ENCODE results near the gene PLLP. TPM values are rescaled to one million over a fixed set of nuclear protein-coding genes. Genes with fewer than 3 reads are reported as not detected.
A peak's percentile ranks its signal among the peaks of the same experiment; 100 is the strongest.

Gene PLLP
- total RNA-seq, 1 experiment from 2014 or later = 0.72 TPM

- Histone ChIP-seq H3K4me1 (ENCODE audit: control insufficient read depth, insufficient read depth, low read length) (no peaks in the 10 kb centered on the region), H3K9me3 (ENCODE audit: control insufficient read depth, insufficient read depth, low read depth, low read length) (no peaks in the 10 kb centered on the region), H3K27me3 (ENCODE audit: control insufficient read depth, insufficient read depth, low read length) (no peaks in the 10 kb centered on the region), H3K27ac (ENCODE audit: low read length) (no peak overlapping the region), H3K4me3 (ENCODE audit: low read depth in 2 of 2, low read length in 2 of 2) (no peak overlapping the region), H3K36me3 (ENCODE audit: control insufficient read depth, insufficient read depth, low read length) (peaks cover 5% of the 10 kb centered on the region)
- CTCF ChIA-PET = no interaction called here
- intact Hi-C loops (cut with micrococcal nuclease; ENCODE audit: unreplicated experiment) = no loop called here
- in situ Hi-C loops (cut with HindIII; ENCODE audit: low pct_unique_long_range_greater_than_20kb, low sequenced_read_pairs) = no loop called here
- no TSS peak for BruUV-seq (replicated peaks)
- TF ChIP-seq POLR2AphosphoS5 (IDR thresholded peaks at IDR 0.05; ENCODE audit: low read depth, low read length) (no peak), SIN3A (IDR thresholded peaks at IDR 0.05; ENCODE audit: borderline replicate concordance, insufficient read depth, low read depth, low read length) (no peak), TCF7L2 (IDR thresholded peaks at IDR 0.05; ENCODE audit: low read depth, low read length) (no peak), REST (IDR thresholded peaks at IDR 0.05; ENCODE audit: insufficient read depth in 1 of 2, low read depth in 2 of 2, low read length in 1 of 2) (no peak), CTCF (IDR thresholded peaks at IDR 0.05) (no peak)
- DNase-seq (ENCODE audit: low read depth, low spot score) = no peak
- POLR2A ChIA-PET = no interaction called here
- ATAC-seq = no peak
Measured at GRCh38 chr16:57253466-57253865, 31.0 kb downstream of the PLLP start.

GRCh38 chr16:57252148-57252721, 32.2 kb downstream of the PLLP start:
- in situ Hi-C loops (cut with HindIII; ENCODE audit: low pct_unique_long_range_greater_than_20kb, low sequenced_read_pairs) = no loop called here
- BruUV-seq (replicated peaks) = TSS peak; percentile 25
- TF ChIP-seq POLR2AphosphoS5 (IDR thresholded peaks at IDR 0.05; ENCODE audit: low read depth, low read length) (no peak), CTCF (IDR thresholded peaks at IDR 0.05) (no peak), REST (IDR thresholded peaks at IDR 0.05; ENCODE audit: insufficient read depth in 1 of 2, low read depth in 2 of 2, low read length in 1 of 2) (no peak), TCF7L2 (IDR thresholded peaks at IDR 0.05; ENCODE audit: low read depth, low read length) (no peak), SIN3A (IDR thresholded peaks at IDR 0.05; ENCODE audit: borderline replicate concordance, insufficient read depth, low read depth, low read length) (no peak)
- DNase-seq (ENCODE audit: low read depth, low spot score) (no peak), ATAC-seq (no peak)
- no peaks in the 10 kb centered on the region for H3K4me1 ChIP-seq (ENCODE audit: control insufficient read depth, insufficient read depth, low read length)
- no peak overlapping the region for H3K4me3 ChIP-seq (ENCODE audit: low read depth in 2 of 2, low read length in 2 of 2)
- no peaks in the 10 kb centered on the region for H3K9me3 ChIP-seq (ENCODE audit: control insufficient read depth, insufficient read depth, low read depth, low read length)
- peaks cover 5% of the 10 kb centered on the region for H3K36me3 ChIP-seq (ENCODE audit: control insufficient read depth, insufficient read depth, low read length)
- ChIA-PET POLR2A (no interaction called here), CTCF (no interaction called here)
- no peak overlapping the region for H3K27ac ChIP-seq (ENCODE audit: low read length)
- no peaks in the 10 kb centered on the region for H3K27me3 ChIP-seq (ENCODE audit: control insufficient read depth, insufficient read depth, low read length)
- intact Hi-C loops (cut with micrococcal nuclease; ENCODE audit: unreplicated experiment) = no loop called here
